Urothelium cell line (cell line): Measurements from ENCODE around the gene TMEM174.
"Not testable (repeated sequence)": the region's sequence is repeated elsewhere in the genome, so short reads cannot be mapped to it uniquely, and the experiment has no call there.

ENCODE experiments used
- DNase-seq: peaks from one replicate; pipeline ENCODE4 v3.0.0; 2011; ENCODE audit warnings: low spot score, mixed read lengths
- FAIRE-seq: peaks from 2 replicates; lab custom pipeline; 2011; peaks lifted over from hg19 to GRCh38; lab: Jason Lieb, UNC

Gene TMEM174

DNA sequence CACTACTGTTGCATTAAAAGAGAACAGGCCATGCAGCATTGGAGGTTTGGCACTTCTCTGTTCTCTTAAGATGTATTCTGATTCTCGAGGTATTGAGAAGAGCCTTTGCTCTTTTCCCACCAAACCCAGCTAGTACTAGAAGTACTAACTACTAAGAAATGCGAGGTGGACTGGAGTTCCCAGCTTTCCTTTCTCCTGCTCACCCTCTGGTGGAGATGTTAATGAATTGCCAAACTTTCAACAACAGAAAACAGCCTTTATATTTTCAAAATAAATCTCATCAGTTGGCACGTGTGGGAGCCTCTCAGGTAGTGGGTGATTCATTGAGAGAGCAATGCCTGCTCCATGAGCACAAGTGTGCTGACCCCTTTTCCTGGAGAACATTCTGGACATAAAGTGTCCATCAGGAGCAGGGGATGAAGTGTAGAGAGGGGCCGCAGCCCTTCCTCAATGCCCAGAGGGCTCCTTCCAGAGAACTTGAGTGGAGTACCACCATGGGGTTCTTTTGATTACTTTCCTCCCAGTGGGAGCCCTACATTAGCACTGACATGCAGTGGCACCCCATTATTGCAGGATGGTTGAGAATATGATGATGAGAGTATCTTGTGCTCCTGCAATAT, 45.7 kb downstream of the TMEM174 start:
- DNase-seq = peak; percentile 36
- no peak for FAIRE-seq

DNA sequence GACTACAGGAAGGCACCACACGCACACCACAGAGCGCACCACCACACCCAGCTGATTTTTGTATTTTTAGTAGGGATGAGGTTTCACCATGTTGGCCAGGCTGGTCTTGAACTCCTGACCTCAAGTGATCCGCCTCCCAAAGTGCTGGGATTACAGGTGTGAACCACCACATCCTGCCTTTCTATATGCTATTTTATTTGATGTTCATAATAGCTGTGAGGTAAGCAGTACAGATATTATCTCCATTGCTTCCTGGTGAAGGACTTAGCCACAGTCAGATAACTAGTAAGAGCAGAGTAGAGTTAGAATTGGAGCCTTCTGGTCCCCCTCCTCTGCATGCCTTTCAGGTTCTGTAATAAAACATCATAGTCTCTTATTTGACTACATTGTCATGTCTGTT, 46.3 kb downstream of the TMEM174 start:
- FAIRE-seq, DNase-seq: not testable (repeated sequence)

DNA sequence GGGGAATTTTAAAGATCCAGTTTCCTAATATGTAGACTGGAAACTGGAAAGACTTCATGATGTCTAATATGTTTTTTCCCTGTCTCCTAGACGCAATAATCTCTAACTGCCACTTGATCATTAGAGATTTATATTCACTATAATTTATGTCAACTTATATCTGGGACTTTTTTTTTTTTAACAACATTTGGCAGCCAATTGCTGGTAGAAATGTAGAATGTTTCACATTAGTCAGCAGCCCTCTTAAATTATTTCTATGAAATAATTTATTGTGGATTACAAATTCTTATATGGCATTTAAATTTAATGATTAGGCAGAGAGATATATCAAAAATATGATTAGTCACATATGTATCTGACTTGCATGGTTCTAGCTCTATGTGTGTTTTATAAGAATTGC, 48.2 kb downstream of the TMEM174 start:
- no peak for DNase-seq
- no peak for FAIRE-seq

DNA sequence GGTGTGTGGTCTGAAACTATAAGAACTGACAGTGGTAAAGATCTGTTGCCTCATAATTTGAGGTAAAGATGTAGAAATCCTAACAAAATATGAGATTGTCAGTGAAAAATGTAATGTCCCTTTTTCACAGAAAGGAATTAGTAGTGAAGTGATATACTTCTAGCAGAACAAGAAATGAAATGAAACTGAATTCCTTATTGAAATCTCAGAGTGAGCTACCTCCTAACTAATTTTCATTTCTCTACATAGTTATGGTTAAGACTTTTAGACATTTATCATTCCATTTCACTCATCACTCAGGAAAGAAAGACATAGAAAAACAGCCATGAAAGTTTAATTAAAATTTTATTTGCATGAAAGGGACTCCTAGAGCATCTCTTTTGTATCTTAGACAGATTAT, 48.7 kb downstream of the TMEM174 start:
- no peak for FAIRE-seq
- no peak for DNase-seq

DNA sequence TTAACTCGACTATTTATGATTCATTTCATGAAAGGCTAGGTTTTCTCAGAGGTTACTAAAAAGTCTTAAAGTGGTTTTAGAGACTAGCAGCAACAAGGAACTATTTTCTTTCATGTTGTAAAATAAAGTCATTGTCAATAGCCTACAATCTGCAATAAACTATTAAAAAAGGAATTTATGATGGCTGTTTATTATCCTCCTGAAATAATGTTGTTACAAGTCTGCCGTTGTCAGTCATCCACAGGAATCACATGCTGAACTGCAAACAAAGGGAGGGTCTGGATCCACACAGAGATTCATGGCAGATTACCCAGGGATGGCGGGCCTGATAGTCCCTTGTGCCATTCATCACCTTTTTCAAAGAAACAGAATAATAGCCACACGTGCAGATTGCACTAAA, 49.2 kb downstream of the TMEM174 start:
- DNase-seq (no peak), FAIRE-seq (no peak)
